NB4 (cell line): ENCODE data around the gene TEAD4.

ENCODE experiments used
- CTCF ChIP-seq: IDR thresholded peaks from one replicate; pipeline ENCODE4 v1.5.1; 2012; ENCODE audit warnings: low read depth, low read length
- MAX ChIP-seq: IDR thresholded peaks from 2 replicates; pipeline ENCODE4 v1.6.1; 2011; ENCODE audit warnings: low read depth, low read length
- MYC ChIP-seq: IDR thresholded peaks from 2 replicates; pipeline ENCODE4 v1.6.1; 2011; ENCODE audit warnings: low read depth, low read length
- POLR2A ChIP-seq: IDR thresholded peaks from 2 replicates; pipeline ENCODE4 v1.6.1; 2011; ENCODE audit warnings: mild to moderate bottlenecking; ENCODE audit not compliant: insufficient read length; ENCODE audit errors: extremely low read depth

GRCh38 chr12:3071710-3072109 lies 112.5 kb downstream of the TEAD4 start:
- TF ChIP-seq CTCF (no peak), POLR2A (no peak), MAX (no peak), MYC (no peak)
